T-cell (primary cell): ENCODE measurements around the gene GRID1. TPM values are rescaled to one million over a fixed set of nuclear protein-coding genes. Genes with fewer than 3 reads are reported as not detected.

Source experiments
- ATAC-seq, 4 experiments: fragments of 200-7000 bp in 3 of 4; fragments of 150-1000 bp in 1 of 4; cut with Tn5 transposase; replicated peaks in 1 of 4; 1 replicate in 3 of 4; 2 replicates in 1 of 4; pipeline ENCODE4 v1.10.0; 2021; ENCODE audit warnings: moderate library complexity in 3 of 4, mild to moderate bottlenecking in 2 of 4, moderate number of reproducible peaks in 1 of 4
- CTCF ChIA-PET, 2 donors: fragments of 300-600 bp; sonication (Branson Sonifier 250); formaldehyde crosslinking; loops; one replicate each; lab custom pipeline; 2022; ENCODE audit warnings: antibody characterized with exemption in 2 of 2; lab: Charles Lee
- POLR2A ChIA-PET, 2 donors: fragments of 300-600 bp; sonication (Branson Sonifier 250); formaldehyde crosslinking; loops; one replicate each; lab custom pipeline; 2022; ENCODE audit warnings: antibody characterized with exemption in 2 of 2; lab: Charles Lee
- DNase-seq, 35 experiments: peaks; one replicate each; pipeline versions ENCODE4 v3.0.0 to v3.0.0-alpha.2; 2013 to 2023
- H3K27ac ChIP-seq: one replicate; pipeline ENCODE4 v1.5.1; 2013; ENCODE audit warnings: low read length
- H3K27me3 ChIP-seq, 2 experiments: replicated peaks in 1 of 2; 1 replicate in 1 of 2; 2 replicates in 1 of 2; pipeline versions ENCODE4 v1.6.1 to v1.7.0; 2013; ENCODE audit warnings: low read length in 1 of 2, mixed read lengths in 1 of 2; ENCODE audit not compliant: control insufficient read depth in 2 of 2, insufficient read depth in 2 of 2; ENCODE audit errors: extremely low read depth in 1 of 2
- H3K36me3 ChIP-seq, 2 donors: 1 replicate in 1 of 2; 2 replicates in 1 of 2; pipeline versions ENCODE4 v1.6.1 to v1.7.0; 2013; ENCODE audit warnings: low read length in 1 of 2; ENCODE audit not compliant: control insufficient read depth in 2 of 2, insufficient read depth in 1 of 2; ENCODE audit errors: extremely low read depth in 1 of 2
- H3K4me1 ChIP-seq, 2 experiments: 1 replicate in 1 of 2; 2 replicates in 1 of 2; pipeline versions ENCODE4 v1.6.1 to v1.7.0; 2013; ENCODE audit warnings: low read length in 2 of 2, mixed read lengths in 1 of 2; ENCODE audit not compliant: insufficient read depth in 2 of 2, control insufficient read depth in 1 of 2; ENCODE audit errors: extremely low read depth in 1 of 2
- H3K4me3 ChIP-seq, 2 donors: 1 replicate in 1 of 2; 2 replicates in 1 of 2; pipeline versions ENCODE4 v1.5.1 to v1.7.0; 2013; ENCODE audit warnings: mild to moderate bottlenecking in 2 of 2, low read length in 1 of 2, moderate library complexity in 1 of 2; ENCODE audit not compliant: control insufficient read depth in 1 of 2; ENCODE audit errors: extremely low read depth in 1 of 2
- H3K9me3 ChIP-seq: 2 replicates; pipeline ENCODE4 v1.7.0; 2013
- H3K27ac Mint-ChIP-seq, 2 donors: one replicate each; pipeline ENCODE4 v1.8.0; 2020 to 2021; ENCODE audit warnings: mild to moderate bottlenecking in 2 of 2, mixed read lengths in 2 of 2
- H3K27me3 Mint-ChIP-seq, 2 donors: one replicate each; pipeline ENCODE4 v1.8.0; 2021 to 2022; ENCODE audit warnings: mixed read lengths in 2 of 2
- H3K36me3 Mint-ChIP-seq: one replicate; pipeline ENCODE4 v1.8.0; 2021; ENCODE audit warnings: mixed read lengths
- H3K4me1 Mint-ChIP-seq, 3 donors: one replicate each; pipeline ENCODE4 v1.8.0; 2020 to 2022; ENCODE audit warnings: mixed read lengths in 3 of 3, mild to moderate bottlenecking in 1 of 3
- H3K4me3 Mint-ChIP-seq, 3 donors: one replicate each; pipeline ENCODE4 v1.8.0; 2020 to 2022; ENCODE audit warnings: mild to moderate bottlenecking in 3 of 3, mixed read lengths in 3 of 3, moderate library complexity in 3 of 3
- H3K9me3 Mint-ChIP-seq, 3 donors: one replicate each; pipeline ENCODE4 v1.8.0; 2020 to 2022; ENCODE audit warnings: mixed read lengths in 3 of 3
- WGBS: methylation state at CpG from one replicate; pipeline ENCODE4 v1.1.5; 2013; ENCODE audit warnings: missing lambda C conversion rate; ENCODE audit not compliant: insufficient coverage; 5-methylcytosine and 5-hydroxymethylcytosine counted together
- total RNA-seq, 35 experiments: library from RNA in 6 of 35; stranded (reverse) in 6 of 35; fragments of 120-200 nt in 1 of 35; gene quantifications; one replicate each; pipeline versions ENCODE4 v1.2.1 to v1.2.4 and lab custom pipeline; 2013 to 2026

Gene GRID1
- total RNA-seq, 5 donors from 2014 or later (not counting 1 experiment from before 2014, with no cell fraction given), result 0.68 TPM; not detected in 4

DNA sequence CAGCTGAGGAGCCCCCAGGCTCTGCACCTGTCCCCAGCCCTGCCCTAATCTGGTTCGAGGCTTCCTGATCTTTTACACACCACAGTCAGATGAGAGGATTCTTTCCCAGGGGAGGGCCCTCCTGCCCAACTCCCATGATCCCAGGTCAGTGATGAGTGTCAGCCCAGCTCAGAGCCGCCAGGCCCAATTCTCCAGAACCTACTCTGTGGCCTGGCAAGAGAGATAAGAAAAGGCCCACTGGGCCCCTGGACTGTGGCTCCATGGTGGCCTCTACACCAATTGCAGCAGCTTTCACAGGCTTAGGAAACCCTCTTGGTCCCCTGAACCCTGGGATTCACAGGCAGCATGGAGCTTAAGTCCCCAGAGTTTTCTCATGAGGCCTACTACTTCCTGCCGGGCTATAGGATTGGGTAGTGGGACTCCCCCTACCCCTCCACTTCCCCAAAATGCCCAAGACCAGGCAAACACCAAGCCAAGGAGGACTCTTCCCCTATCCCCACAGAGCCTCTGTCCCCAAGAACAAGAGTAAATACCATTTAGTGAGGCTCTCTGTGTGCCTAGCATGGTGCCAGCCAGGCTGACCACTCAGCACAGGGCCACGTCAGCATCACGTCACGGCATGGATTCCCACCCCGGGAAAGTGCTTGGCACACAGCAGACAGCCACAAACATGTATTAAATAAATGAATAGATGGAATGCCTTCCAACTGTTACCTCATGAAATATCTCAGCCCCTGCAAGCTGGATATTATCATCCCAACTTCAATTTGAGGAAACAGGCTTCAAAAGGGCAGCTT is 100.0 kb downstream of the GRID1 start:
- H3K36me3 Mint-ChIP-seq, result no peaks in the 10 kb centered on the region
- H3K27ac ChIP-seq, result no peak overlapping the region
- WGBS, result 64% methylated on average over 1 of the region's 7 CpGs
- H3K27ac Mint-ChIP-seq, result no peak overlapping the region
- H3K27me3 ChIP-seq, result peaks cover 0 to 60% of the 10 kb centered on the region in 2 experiments
- POLR2A ChIA-PET, result no interaction called here
- no peaks in the 10 kb centered on the region for H3K36me3 ChIP-seq
- no peak overlapping the region for H3K4me3 ChIP-seq
- no peaks in the 10 kb centered on the region for H3K4me1 ChIP-seq
- H3K4me3 Mint-ChIP-seq, result no peak overlapping the region
- peaks cover 0 to 4% (median 2%) of the 10 kb centered on the region in 3 donors for H3K4me1 Mint-ChIP-seq
- peaks cover 36 to 44% of the 10 kb centered on the region in 2 donors for H3K27me3 Mint-ChIP-seq
- CTCF ChIA-PET, result interaction anchor here in 1 of 2 donors (0.6 kb wide), 1 partner anchor 1762 kb away, joined by 3 read pairs; no protein-coding TSS in a partner anchor
- DNase-seq (no peak), ATAC-seq (no peak)
- no peaks in the 10 kb centered on the region for H3K9me3 ChIP-seq
- peaks cover 6 to 9% (median 8%) of the 10 kb centered on the region in 3 donors for H3K9me3 Mint-ChIP-seq

DNA sequence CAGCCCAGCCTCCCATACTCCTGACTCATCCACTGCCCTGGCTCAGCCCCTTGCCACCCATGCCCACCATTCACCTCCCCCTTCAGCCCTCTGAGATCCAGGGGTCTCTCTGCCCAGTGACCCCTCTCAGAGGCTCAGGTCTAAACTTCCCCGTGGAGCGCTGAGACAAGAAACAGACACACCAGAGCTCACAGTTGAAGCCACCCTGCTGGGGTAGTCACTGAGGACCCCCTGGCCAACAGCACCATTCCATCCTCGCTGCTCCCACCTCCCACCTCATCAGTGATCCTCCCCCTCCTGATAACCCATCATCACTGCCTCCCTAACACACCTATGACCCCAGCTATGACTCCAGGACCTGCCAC is 100.7 kb downstream of the GRID1 start:
- no peaks in the 10 kb centered on the region for H3K36me3 ChIP-seq
- DNase-seq, result peak in 1 of 35 experiments; percentile 13
- Mint-ChIP-seq H3K27ac (no peak overlapping the region), H3K27me3 (peaks cover 36 to 44% of the 10 kb centered on the region in 2 donors), H3K9me3 (peaks cover 0 to 3% (median 2%) of the 10 kb centered on the region in 3 donors), H3K36me3 (no peaks in the 10 kb centered on the region), H3K4me3 (no peak overlapping the region), H3K4me1 (peaks cover 0 to 4% (median 2%) of the 10 kb centered on the region in 3 donors)
- ATAC-seq, result no peak
- no peaks in the 10 kb centered on the region for H3K9me3 ChIP-seq
- peaks cover 0 to 67% of the 10 kb centered on the region in 2 experiments for H3K27me3 ChIP-seq
- WGBS, result 70% methylated on average over 3 of the region's 3 CpGs
- ChIA-PET CTCF (no interaction called here), POLR2A (no interaction called here)
- no peaks in the 10 kb centered on the region for H3K4me1 ChIP-seq
- no peak overlapping the region for H3K4me3 ChIP-seq
- H3K27ac ChIP-seq, result no peak overlapping the region

DNA sequence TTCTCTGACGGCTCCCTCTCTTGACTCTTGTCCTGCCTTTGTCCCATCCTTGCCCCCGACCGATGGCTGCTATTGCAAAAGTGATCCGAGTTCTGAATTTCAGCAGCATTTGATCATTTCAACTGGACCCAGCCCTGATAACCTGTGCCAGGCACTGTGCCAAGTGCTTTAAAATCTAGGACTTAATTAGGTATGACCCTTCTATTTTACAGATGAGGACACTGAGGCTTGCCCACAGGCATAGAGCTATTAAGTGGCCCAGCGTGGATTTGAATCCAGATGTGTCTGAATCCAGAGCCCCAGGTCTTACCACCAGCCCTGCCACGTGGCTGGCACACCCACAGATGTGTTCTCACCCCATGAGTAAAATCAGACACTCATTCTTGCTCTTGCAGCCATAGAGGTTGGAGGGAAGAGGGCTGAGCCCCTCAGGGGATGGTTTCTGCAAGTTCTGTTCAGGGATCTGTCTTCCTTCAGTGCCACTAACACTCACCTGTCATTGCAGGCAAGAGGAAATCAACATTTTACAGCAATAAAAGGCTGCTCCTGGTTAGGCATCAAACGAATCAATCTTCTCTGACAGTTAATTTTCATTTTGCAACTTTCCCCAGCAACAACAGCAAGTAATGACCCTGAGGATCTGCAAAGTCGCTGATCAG is 101.2 kb downstream of the GRID1 start:
- Histone ChIP-seq H3K4me1 (no peaks in the 10 kb centered on the region), H3K9me3 (no peaks in the 10 kb centered on the region), H3K36me3 (no peaks in the 10 kb centered on the region), H3K4me3 (no peak overlapping the region), H3K27me3 (peaks cover 0 to 70% of the 10 kb centered on the region in 2 experiments), H3K27ac (no peak overlapping the region)
- Mint-ChIP-seq H3K4me1 (peaks cover 0 to 4% (median 2%) of the 10 kb centered on the region in 3 donors), H3K36me3 (no peaks in the 10 kb centered on the region), H3K9me3 (no peaks in the 10 kb centered on the region), H3K27me3 (peaks cover 36 to 44% of the 10 kb centered on the region in 2 donors), H3K4me3 (no peak overlapping the region), H3K27ac (no peak overlapping the region)
- ChIA-PET CTCF (no interaction called here), POLR2A (no interaction called here)
- 84% methylated on average over 7 of the region's 8 CpGs for WGBS
- no peak for ATAC-seq
- DNase-seq, result no peak

DNA sequence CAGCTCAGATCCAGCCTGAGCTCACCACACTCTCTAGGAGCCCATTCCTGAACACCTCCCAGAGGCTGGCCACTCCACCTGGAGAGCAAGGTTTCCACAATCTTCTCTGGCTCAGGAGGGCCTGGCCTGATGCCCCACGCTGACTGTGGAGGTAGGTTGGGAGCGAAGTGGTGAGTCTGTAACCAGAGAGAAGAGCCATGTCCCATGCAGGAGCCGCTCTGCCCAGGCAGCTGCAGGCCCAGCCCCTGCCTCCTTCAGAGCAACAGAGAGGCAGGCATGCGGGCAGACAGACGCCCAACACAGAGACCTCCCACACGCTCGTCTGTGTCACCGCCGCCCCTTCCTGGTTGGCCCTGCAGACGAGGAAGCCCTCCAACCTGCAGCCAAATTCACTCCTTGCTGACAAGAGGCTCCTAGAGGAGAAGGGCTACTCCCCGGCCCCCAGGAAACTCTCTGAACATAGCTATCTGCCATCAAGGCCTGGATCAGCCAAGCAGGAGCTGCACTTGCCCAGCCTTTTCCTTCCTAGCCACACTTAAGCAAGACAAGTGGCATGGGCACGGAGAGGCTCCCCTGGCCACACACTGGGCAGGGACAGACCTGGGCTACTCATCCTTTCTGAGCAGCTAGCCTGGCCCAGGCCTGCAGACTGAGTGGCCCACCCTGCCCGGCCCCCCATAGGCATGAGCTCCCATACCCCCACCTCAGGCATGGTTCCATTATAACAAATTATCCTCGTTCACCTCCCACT is 101.9 kb downstream of the GRID1 start:
- Histone ChIP-seq H3K4me3 (no peak overlapping the region), H3K9me3 (no peaks in the 10 kb centered on the region), H3K27me3 (peaks cover 0 to 70% of the 10 kb centered on the region in 2 experiments), H3K27ac (no peak overlapping the region), H3K4me1 (no peaks in the 10 kb centered on the region), H3K36me3 (no peaks in the 10 kb centered on the region)
- no peaks in the 10 kb centered on the region for H3K36me3 Mint-ChIP-seq
- H3K9me3 Mint-ChIP-seq, result no peaks in the 10 kb centered on the region
- no peak overlapping the region for H3K4me3 Mint-ChIP-seq
- no peak overlapping the region for H3K27ac Mint-ChIP-seq
- peak in 1 of 35 experiments; percentile 23 for DNase-seq
- no peak for ATAC-seq
- WGBS, result 71% methylated on average over 10 of the region's 14 CpGs
- H3K4me1 Mint-ChIP-seq, result peaks cover 0 to 4% (median 2%) of the 10 kb centered on the region in 3 donors
- ChIA-PET POLR2A (no interaction called here), CTCF (no interaction called here)
- peaks cover 35 to 40% of the 10 kb centered on the region in 2 donors for H3K27me3 Mint-ChIP-seq

DNA sequence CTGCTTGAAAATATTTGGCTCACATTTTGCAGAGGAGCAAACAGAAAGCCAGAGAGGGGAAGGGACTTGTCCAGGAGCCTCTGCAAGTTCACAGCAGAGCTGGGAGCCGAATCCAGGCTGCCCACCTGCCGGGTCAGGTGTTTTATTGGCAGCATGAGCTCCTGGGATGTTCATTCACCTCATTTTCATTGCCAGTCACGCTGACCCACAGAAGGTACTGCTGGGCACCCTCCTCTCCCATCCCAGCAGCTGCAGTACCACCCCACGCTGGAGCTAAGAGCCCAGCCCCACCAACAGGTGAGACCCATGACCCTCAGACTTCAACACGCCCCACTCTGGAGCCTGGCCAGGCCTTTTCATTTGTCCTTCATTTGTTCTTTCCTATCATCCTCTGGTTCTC is 102.7 kb downstream of the GRID1 start:
- Mint-ChIP-seq H3K9me3 (no peaks in the 10 kb centered on the region), H3K27ac (no peak overlapping the region), H3K36me3 (no peaks in the 10 kb centered on the region), H3K4me1 (peaks cover 0 to 4% (median 2%) of the 10 kb centered on the region in 3 donors), H3K4me3 (no peak overlapping the region), H3K27me3 (peaks cover 31 to 37% of the 10 kb centered on the region in 2 donors)
- Histone ChIP-seq H3K4me1 (no peaks in the 10 kb centered on the region), H3K9me3 (no peaks in the 10 kb centered on the region), H3K27me3 (peaks cover 0 to 65% of the 10 kb centered on the region in 2 experiments), H3K4me3 (no peak overlapping the region), H3K36me3 (no peaks in the 10 kb centered on the region), H3K27ac (no peak overlapping the region)
- ATAC-seq (no peak), DNase-seq (no peak)
- POLR2A ChIA-PET, result no interaction called here
- CTCF ChIA-PET, result no interaction called here
- 67% methylated on average over 4 of the region's 5 CpGs for WGBS

DNA sequence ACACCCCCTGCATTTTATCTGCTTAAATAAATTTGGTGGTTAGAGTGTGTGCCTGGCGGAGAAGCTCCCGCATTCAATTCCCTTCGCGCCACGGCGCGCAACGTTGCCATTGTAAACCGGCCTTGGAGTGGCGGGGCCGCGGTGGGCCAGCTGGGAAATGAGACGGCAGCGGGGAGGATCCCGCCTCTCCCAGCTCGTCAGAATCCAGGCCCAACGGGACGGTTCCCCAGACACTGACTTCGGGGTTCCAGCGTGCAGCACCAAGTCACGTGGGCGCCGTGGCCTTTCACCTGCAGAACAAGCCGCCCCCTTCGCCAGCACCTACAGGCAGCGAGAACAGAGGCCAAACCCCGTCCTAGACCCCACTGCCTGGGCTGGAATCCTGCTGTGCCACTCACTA is 103.4 kb downstream of the GRID1 start:
- Histone ChIP-seq H3K36me3 (no peaks in the 10 kb centered on the region), H3K27me3 (peaks cover 0 to 63% of the 10 kb centered on the region in 2 experiments), H3K9me3 (no peaks in the 10 kb centered on the region), H3K27ac (no peak overlapping the region), H3K4me3 (no peak overlapping the region), H3K4me1 (no peaks in the 10 kb centered on the region)
- Mint-ChIP-seq H3K4me3 (no peak overlapping the region), H3K27ac (no peak overlapping the region), H3K36me3 (no peaks in the 10 kb centered on the region), H3K9me3 (no peaks in the 10 kb centered on the region), H3K27me3 (peaks cover 26 to 37% of the 10 kb centered on the region in 2 donors), H3K4me1 (peaks cover 0 to 4% (median 2%) of the 10 kb centered on the region in 3 donors)
- POLR2A ChIA-PET, result no interaction called here
- 36% methylated on average over 27 of the region's 27 CpGs for WGBS
- peak in 1 of 35 experiments; percentile 9 for DNase-seq
- CTCF ChIA-PET, result no interaction called here
- no peak for ATAC-seq
